GM19463 (cell line): ENCODE measurements around the gene PCID2.

Source experiments
- ATAC-seq: cut with Tn5 transposase; IDR thresholded peaks from one replicate; pipeline ENCODE4 v1.9.1; 2021; ENCODE audit warnings: mild to moderate bottlenecking, moderate library complexity; ENCODE audit not compliant: unreplicated experiment

The PCID2 gene

GRCh38 chr13:113220141-113220598 is 11.7 kb upstream of the PCID2 start:
- no peak for ATAC-seq

DNA sequence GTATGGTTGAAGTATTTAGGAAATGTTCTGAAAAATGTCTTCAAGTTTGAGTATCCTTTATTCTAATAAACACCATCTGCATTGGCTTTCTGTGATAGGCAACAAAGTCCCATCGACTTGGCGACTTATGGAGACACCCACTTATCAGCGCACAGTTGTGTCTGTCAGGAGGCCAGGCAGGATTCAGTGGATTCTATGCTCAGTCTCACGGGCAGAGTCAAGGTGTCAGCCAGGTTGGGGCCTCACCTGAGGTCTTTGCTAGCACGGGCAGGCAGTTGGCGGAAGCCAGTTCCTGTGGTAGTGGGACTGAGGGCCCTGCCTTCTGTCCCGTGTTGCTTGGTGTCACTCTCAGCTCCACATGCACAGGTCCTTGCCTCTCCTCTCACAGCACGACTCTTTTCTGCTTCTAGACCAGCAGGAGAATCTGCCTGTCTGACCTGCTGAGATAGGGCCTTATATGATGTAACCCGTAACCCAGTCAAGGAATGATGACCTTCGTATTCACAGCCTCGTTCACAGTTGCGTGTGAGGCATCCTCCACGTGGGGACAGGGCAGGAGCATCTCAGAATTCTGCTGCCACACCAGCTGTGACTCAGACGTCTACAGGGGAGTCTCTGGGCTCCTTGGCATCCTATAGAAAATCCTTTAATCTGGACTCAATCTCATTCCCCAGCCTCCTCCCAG is 10.9 kb upstream of the PCID2 start:
- no peak for ATAC-seq

DNA sequence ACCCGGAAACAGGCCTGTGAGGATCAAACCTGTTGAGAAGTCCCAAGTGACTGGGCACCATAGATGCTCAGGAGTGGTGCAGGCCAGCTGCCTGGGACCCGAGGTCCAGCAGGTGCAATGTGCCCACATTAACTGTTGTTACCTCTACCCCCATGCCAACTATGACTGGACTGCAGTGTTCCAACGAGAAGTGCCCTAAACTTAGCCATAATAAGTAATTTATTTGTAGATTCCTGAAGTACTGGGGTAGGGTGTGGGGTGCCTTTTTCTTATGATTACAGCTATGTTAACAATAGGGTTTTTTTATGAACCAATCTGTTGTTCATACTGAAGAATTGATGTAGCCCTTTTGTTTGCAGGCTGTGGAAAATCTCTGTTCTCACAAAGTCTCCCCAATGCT is 10.1 kb upstream of the PCID2 start:
- no peak for ATAC-seq

GRCh38 chr13:113216254-113217048 is 8.0 kb upstream of the PCID2 start:
- no peak for ATAC-seq

GRCh38 chr13:113211774-113212173 is 3.3 kb upstream of the PCID2 start:
- no peak for ATAC-seq

- ATAC-seq, result no peak
These were observed 2.4 kb upstream of the PCID2 start for GRCh38 chr13:113210833-113211232.

GRCh38 chr13:113209759-113210421 is 1.4 kb upstream of the PCID2 start:
- ATAC-seq, result peak; percentile 34

DNA sequence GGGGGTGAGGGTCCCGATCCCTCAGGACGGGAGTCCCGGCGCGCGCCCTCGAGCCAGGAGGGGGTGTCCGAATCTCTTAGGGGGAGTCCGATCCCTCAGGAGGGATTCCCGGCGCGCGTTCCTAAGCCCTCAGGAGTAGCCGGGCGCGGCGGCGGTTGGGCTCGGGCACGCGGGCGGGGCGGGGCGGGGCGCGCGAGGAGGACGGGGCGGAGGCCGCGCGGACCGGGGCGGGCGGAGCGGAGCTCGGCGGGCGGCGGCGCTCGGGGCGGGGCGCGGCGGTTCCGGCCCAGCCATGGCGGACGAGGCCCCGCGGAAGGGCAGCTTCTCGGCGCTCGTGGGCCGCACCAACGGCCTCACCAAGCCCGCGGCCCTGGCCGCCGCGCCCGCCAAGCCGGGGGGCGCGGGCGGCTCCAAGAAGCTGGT is 878 bp upstream of the PCID2 start, which contains the start of gene CUL4A:
Gene CUL4A (plus strand): TSS at position 278 of the 423 bp plus-strand sequence. CDS start 15 bp downstream, at position 293.
- peak; percentile 42 for ATAC-seq

GRCh38 chr13:113207890-113208420 is 514 bp downstream of the PCID2 start:
- ATAC-seq, result peak; percentile 2

GRCh38 chr13:113207460-113207859 is 1.0 kb downstream of the PCID2 start:
- ATAC-seq, result no peak

- no peak for ATAC-seq
These were observed 3.0 kb downstream of the PCID2 start for GRCh38 chr13:113205428-113205931.

DNA sequence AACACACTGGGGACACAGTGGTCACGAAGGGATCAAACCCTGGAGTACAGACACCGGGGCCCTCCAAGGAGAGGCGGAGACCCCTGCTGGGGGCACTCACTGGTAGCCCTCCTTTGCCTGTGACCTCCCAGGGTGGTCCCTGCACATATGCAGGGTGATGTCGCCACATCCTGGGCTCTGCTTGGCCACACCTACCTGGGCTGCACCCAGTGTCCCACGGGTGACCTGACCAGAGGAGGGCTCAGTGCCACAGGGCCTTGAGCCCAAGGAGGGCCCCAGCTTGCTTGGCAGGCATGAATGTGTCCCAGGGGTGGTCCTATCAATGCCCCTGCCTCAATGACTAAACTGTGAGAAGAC is 4.1 kb downstream of the PCID2 start:
- ATAC-seq, result no peak

DNA sequence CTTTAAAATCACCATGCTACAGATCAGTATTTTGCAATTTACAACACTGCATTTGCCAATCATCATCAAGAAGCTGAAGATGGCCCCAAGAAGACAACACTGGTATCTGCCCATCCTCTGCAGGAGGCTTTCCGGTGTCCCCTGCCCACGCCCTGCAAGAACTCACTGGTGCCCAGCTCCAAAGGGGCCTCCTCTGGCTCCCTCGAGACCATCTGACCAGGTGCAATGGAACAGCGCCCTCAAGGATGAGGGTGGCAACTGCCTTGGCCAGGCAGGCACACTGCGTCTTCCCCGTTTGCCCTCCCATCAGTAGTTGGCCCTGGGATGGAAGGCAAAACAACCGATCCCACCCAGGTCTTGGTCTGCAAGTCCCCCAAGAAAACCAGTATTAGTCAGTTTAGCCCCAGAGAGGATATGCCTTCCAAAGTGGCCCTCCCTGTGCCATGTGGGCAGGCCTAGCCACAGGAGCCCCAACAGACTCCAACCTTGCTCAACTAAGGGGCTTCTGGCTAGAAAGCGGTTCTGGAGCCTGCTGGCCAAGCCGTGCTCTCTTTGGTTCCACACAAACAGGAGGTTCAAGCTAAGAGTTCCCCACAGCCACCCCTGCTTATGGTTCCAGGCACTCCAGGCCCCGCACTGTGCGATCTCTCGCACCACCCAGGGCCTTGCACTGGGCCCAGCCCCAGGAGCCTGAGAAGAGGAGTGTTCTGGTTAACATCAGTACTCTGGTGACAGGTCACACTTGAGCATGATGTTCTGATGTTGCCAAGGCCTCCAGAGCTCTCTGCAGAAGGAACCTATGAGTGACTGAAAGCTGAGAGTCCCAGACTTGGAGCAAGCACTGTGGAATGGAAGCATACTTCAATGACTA is 4.7 kb downstream of the PCID2 start:
- no peak for ATAC-seq

GRCh38 chr13:113202912-113203311 is 5.6 kb downstream of the PCID2 start:
- no peak for ATAC-seq

DNA sequence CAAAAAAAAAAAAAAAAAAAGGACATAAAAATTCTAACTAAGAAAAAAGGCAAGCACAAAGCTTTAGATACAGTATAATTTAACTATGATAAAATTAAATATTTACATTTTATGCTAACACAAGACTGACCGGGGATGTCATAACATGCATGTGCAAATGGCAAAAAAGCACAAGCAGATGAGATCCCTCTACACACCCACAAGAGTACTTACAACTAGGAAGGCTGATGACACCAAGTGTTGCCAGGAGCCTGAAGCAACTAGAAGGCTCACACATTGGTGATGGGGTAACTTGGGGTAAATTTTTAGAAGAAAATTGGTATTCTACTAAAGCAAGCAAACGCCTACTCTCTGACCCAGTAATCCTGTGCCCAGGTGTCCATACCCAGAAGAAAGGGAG is 6.7 kb downstream of the PCID2 start:
- ATAC-seq, result no peak

DNA sequence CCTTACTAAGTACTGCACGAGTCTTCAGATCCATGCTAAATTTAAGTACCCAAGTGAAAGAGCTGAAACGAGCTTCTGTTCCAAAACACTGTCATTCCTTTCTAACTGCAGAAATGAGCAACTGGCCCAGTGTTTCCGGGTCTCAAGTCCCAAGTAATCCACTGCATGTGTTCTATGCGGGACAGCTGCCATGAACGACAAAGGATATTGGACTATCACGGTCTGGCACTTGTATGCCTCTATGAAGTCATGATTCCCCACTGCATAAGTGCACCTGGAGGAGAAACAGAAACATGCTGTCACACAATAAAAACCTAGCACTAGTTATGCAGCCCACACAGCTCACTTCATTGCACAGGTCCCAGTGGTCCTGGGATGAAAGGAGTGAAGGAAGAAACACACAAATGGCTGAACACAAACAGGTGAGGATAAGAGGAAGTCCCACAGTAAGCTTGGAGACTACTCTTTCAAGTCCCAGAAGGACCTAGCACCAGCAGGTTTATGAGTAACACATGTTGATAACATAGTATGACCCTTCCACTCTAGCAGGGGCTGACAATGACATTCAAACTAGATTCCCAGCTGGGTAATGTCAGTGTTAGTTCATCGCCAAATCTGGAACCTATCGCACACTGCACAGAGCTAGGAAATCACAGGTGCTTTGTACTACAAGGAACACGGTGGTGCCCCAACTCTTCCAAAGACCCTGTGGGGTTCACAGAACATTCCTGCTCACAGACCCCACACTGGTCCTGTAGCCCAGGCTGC is 11.3 kb downstream of the PCID2 start:
- no peak for ATAC-seq

GRCh38 chr13:113195360-113195759 is 13.1 kb downstream of the PCID2 start:
- no peak for ATAC-seq

DNA sequence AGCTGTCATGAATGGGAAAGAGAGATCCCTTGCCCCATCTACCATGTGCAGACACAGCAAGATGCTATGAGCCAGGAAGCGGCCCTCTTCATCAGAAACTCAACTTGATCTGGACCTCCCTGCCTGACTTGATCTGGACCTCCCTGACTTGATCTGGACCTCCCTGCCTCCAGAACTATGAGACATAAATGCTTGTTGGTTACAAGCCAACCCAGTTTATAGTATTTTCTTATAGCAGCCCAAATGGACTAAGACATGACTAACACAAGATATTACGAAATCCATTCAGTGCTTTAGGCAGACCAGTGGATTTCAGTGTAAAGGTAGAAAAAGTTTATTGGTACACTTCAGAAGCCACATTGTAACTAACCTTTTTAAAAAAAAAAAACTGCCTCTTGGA is 15.6 kb downstream of the PCID2 start:
- ATAC-seq, result no peak

GRCh38 chr13:113192279-113192678 is 16.2 kb downstream of the PCID2 start:
- ATAC-seq, result no peak

DNA sequence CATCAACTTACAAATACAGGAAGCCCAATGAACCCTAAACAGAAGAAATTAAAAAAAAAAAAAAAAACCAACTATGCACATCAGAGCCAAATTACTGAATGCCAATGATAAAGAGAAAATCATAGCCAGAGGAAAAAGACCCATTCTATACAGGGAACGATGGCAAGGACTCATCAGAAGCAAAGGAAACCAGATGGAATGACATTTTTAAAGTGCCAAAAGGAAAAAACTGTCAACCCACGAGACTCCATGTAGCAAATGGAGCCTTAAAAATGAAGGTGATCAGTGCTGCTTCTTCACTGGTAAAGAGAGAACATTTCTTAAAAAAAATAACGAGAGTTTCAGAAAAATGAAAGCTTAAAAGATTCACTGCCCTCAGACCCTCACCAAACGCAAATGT is 18.3 kb downstream of the PCID2 start:
- ATAC-seq, result no peak
